K562 (cell line): Measurements from ENCODE around the gene HES6. TPM values are rescaled to one million over a fixed set of nuclear protein-coding genes. Genes with fewer than 3 reads are reported as not detected.
A peak's percentile ranks its signal among the peaks of the same experiment; 100 is the strongest.

Source experiments
- ATAC-seq: fragments of 200-7000 bp; cut with Tn5 transposase; 3 replicates; pipeline ENCODE4 v1.9.1; 2020; ENCODE audit warnings: moderate library complexity
- BruUV-seq: library from RNA; stranded (reverse); fragments of 400-500 nt; replicated peaks from 2 replicates; lab custom pipeline; 2021; lab: Mats Ljungman, UMichigan
- CTCF ChIA-PET: fragments of 300-600 bp; formaldehyde crosslinking; extraction: SDS; loops from one replicate; lab custom pipeline; 2021; ENCODE audit warnings: low intra/inter-chr PET ratio; lab: Yijun Ruan, JAX
- POLR2A ChIA-PET: fragments of 300-600, 350-650 bp; sonication (Branson Sonifier 250); formaldehyde crosslinking; extraction: SDS; loops from one replicate; lab custom pipeline; 2021; ENCODE audit warnings: antibody characterized with exemption, inconsistent platforms; lab: Yijun Ruan, JAX
- DNase-seq, 4 experiments: peaks; one replicate each; pipeline versions ENCODE4 v3.0.0 to v3.0.0-alpha.2; 2011 to 2018; ENCODE audit warnings: low spot score in 3 of 4, mixed read lengths in 3 of 4; ENCODE audit errors: extremely low read depth in 1 of 4
- FAIRE-seq: peaks from 2 replicates; lab custom pipeline; 2011; peaks lifted over from hg19 to GRCh38; lab: Jason Lieb, UNC
- H2AFZ ChIP-seq: 2 replicates; pipeline ENCODE4 v1.6.0; 2011; ENCODE audit warnings: low read depth, low read length, control low read depth, inconsistent platforms
- H3K27ac ChIP-seq: fragments of 200-600 bp; 3 replicates; pipeline ENCODE4 v1.8.0; 2011; ENCODE audit warnings: low read depth, mild to moderate bottlenecking, control low read depth, inconsistent platforms, low read length, moderate library complexity, mixed read lengths; ENCODE audit errors: extremely low read depth
- H3K27me3 ChIP-seq, 2 experiments: fragments of 300-600 bp in 1 of 2; 2 replicates in 1 of 2; 3 replicates in 1 of 2; pipeline versions ENCODE4 v1.6.0 to v1.8.0; 2011; ENCODE audit warnings: inconsistent platforms in 2 of 2, low read length in 2 of 2, mild to moderate bottlenecking in 1 of 2, mixed read lengths in 1 of 2, moderate library complexity in 1 of 2; ENCODE audit not compliant: control insufficient read depth in 2 of 2, insufficient read depth in 2 of 2
- H3K36me3 ChIP-seq: fragments of 300-600 bp; 3 replicates; pipeline ENCODE4 v1.8.0; 2011; ENCODE audit warnings: mild to moderate bottlenecking, low read length, inconsistent platforms; ENCODE audit not compliant: control insufficient read depth, insufficient read depth
- H3K4me1 ChIP-seq, 2 experiments: fragments of 200-600 bp in 1 of 2; replicated peaks in 1 of 2; 2 replicates in 1 of 2; 3 replicates in 1 of 2; pipeline versions ENCODE4 v1.5.1 to v1.8.0; 2011; ENCODE audit warnings: inconsistent platforms in 2 of 2, low read length in 2 of 2, mild to moderate bottlenecking in 1 of 2, mixed read lengths in 1 of 2, moderate library complexity in 1 of 2; ENCODE audit not compliant: control insufficient read depth in 2 of 2, insufficient read depth in 2 of 2
- H3K4me2 ChIP-seq: 2 replicates; pipeline ENCODE4 v1.6.1; 2011; ENCODE audit warnings: low read length, control low read depth, inconsistent platforms, mixed read lengths; ENCODE audit not compliant: insufficient read depth
- H3K4me3 ChIP-seq: fragments of 200-600 bp; sonication (generic), shearing (Covaris generic); 2 replicates; pipeline ENCODE4 v1.5.1; 2016; ENCODE audit warnings: control low read depth, inconsistent platforms
- H3K79me2 ChIP-seq: fragments of 200-600 bp; 3 replicates; pipeline ENCODE4 v1.8.0; 2011; ENCODE audit warnings: low read length, inconsistent platforms; ENCODE audit not compliant: control insufficient read depth, insufficient read depth
- H3K9ac ChIP-seq, 2 experiments: 2 replicates each; pipeline versions ENCODE4 v1.6.0 to v1.6.1; 2011; ENCODE audit warnings: low read depth in 2 of 2, low read length in 2 of 2, control low read depth in 1 of 2, inconsistent platforms in 1 of 2, mild to moderate bottlenecking in 1 of 2, mixed read lengths in 1 of 2; ENCODE audit not compliant: insufficient read depth in 1 of 2
- H3K9me1 ChIP-seq: one replicate; pipeline ENCODE4 v1.6.0; 2011; ENCODE audit warnings: inconsistent platforms, mild to moderate bottlenecking, low read length, moderate library complexity; ENCODE audit not compliant: control insufficient read depth, insufficient read depth
- H3K9me3 ChIP-seq: replicated peaks from 2 replicates; pipeline ENCODE4 v1.5.1; 2011; ENCODE audit warnings: low read depth, low read length, inconsistent platforms; ENCODE audit not compliant: control insufficient read depth, insufficient read depth
- H4K20me1 ChIP-seq: replicated peaks from 2 replicates; pipeline ENCODE4 v1.6.1; 2011; ENCODE audit warnings: low read length, inconsistent platforms, mixed read lengths; ENCODE audit not compliant: control insufficient read depth, insufficient read depth
- CLOCK ChIP-seq: fragments of 250-450 bp; sonication (Bioruptor Pico); IDR thresholded peaks from 2 replicates; pipeline ENCODE4 v1.4.0; 2020; ENCODE audit warnings: mild to moderate bottlenecking, moderate library complexity, borderline replicate concordance
- CXXC5 ChIP-seq: fragments of 250-450 bp; sonication (Bioruptor Pico); IDR thresholded peaks from 2 replicates; pipeline ENCODE4 v1.8.0; 2022; ENCODE audit warnings: inconsistent platforms, mild to moderate bottlenecking, moderate library complexity
- DIDO1 ChIP-seq: fragments of 450-650 bp; IDR thresholded peaks from 2 replicates; pipeline ENCODE4 v1.6.1; 2016; ENCODE audit warnings: low read depth, missing biosample characterization, missing genetic modification characterization
- ESRRA ChIP-seq: fragments of 450-650 bp; IDR thresholded peaks from 2 replicates; pipeline ENCODE4 v1.6.1; 2014; ENCODE audit warnings: low read depth, mild to moderate bottlenecking, moderate library complexity, borderline replicate concordance
- FOS ChIP-seq: IDR thresholded peaks from 3 replicates; pipeline ENCODE4 v1.6.1; 2011; ENCODE audit not compliant: insufficient read length; ENCODE audit errors: extremely low read depth
- FOXP1 ChIP-seq: sonication (generic); formaldehyde crosslinking; IDR thresholded peaks from 2 replicates; pipeline ENCODE4 v1.8.0; 2022; ENCODE audit warnings: mild to moderate bottlenecking, missing genetic modification reagents
- HSF4 ChIP-seq: fragments of 250-450 bp; sonication (Bioruptor Pico); IDR thresholded peaks from 2 replicates; pipeline ENCODE4 v2.1.2; 2022; ENCODE audit warnings: mild to moderate bottlenecking, moderate library complexity, borderline replicate concordance
- KDM2B ChIP-seq: fragments of 250-450 bp; sonication (Bioruptor Pico); IDR thresholded peaks from 2 replicates; pipeline ENCODE4 v1.8.0; 2021; ENCODE audit warnings: mild to moderate bottlenecking, moderate library complexity
- MAX ChIP-seq: sonication (generic); formaldehyde crosslinking; IDR thresholded peaks from 2 replicates; pipeline ENCODE4 v1.9.0; 2022; ENCODE audit warnings: mild to moderate bottlenecking, missing genetic modification reagents
- PTBP1 ChIP-seq: fragments of 200-400 bp; formaldehyde crosslinking; IDR thresholded peaks from 2 replicates; pipeline ENCODE4 v1.6.1; 2017; ENCODE audit warnings: low read depth, low read length
- TEAD2 ChIP-seq: fragments of 450-650 bp; IDR thresholded peaks from 2 replicates; pipeline ENCODE4 v1.6.1; 2016; ENCODE audit warnings: missing genetic modification characterization, control low read depth, missing compliant biosample characterization
- TFE3 ChIP-seq: fragments of 450-650 bp; formaldehyde crosslinking; IDR thresholded peaks from 2 replicates; pipeline ENCODE4 v1.4.0; 2020; ENCODE audit warnings: mild to moderate bottlenecking, mixed read lengths
- YY1 ChIP-seq, 3 experiments: IDR thresholded peaks; 2 replicates each; pipeline ENCODE4 v1.6.1; 2011; ENCODE audit warnings: low read length in 2 of 3, mild to moderate bottlenecking in 2 of 3, moderate library complexity in 2 of 3, borderline replicate concordance in 1 of 3, control low read depth in 1 of 3, low read depth in 1 of 3; ENCODE audit not compliant: insufficient read depth in 3 of 3, insufficient replicate concordance in 2 of 3, control insufficient read depth in 1 of 3, insufficient read length in 1 of 3; ENCODE audit errors: extremely low read depth in 1 of 3
- ZBTB7A ChIP-seq: IDR thresholded peaks from 2 replicates; pipeline ENCODE4 v1.6.1; 2011; ENCODE audit warnings: low read depth, mild to moderate bottlenecking, low read length, moderate library complexity, borderline replicate concordance; ENCODE audit not compliant: control insufficient read depth
- ZNF232 ChIP-seq: sonication (generic); formaldehyde crosslinking; IDR thresholded peaks from 2 replicates; pipeline ENCODE4 v1.8.0; 2022; ENCODE audit warnings: mild to moderate bottlenecking, missing genetic modification reagents
- ZNF668 ChIP-seq: fragments of 250-450 bp; sonication (Bioruptor Pico); IDR thresholded peaks from 2 replicates; pipeline ENCODE4 v1.8.0; 2022; ENCODE audit warnings: mild to moderate bottlenecking, inconsistent platforms
- ZNF707 ChIP-seq: fragments of 250-450 bp; sonication (Bioruptor Pico); conservative IDR thresholded peaks from 2 replicates; pipeline ENCODE4 v1.8.0; 2022; ENCODE audit warnings: inconsistent platforms, mild to moderate bottlenecking, moderate library complexity
- WGBS: fragments of 100-300 bp; shearing (Covaris generic); methylation state at CpG from one replicate; pipeline ENCODE4 v1.1.6; 2016; ENCODE audit warnings: low coverage, mixed read lengths; ENCODE audit not compliant: insufficient coverage; ENCODE audit errors: missing lambda C conversion rate; 5-methylcytosine and 5-hydroxymethylcytosine counted together
- in situ Hi-C: fragments of 300-500 bp; cut with MboI; formaldehyde crosslinking; loops from 4 replicates; pipeline ENCODE4 v1.15.0; 2018; ENCODE audit warnings: inconsistent platforms, mixed read lengths
- intact Hi-C: fragments of 100-400 bp; cut with micrococcal nuclease; formaldehyde crosslinking; loops from 2 replicates; pipeline ENCODE4 v1.14.2; 2022
- polyA plus RNA-seq, 8 experiments: library from polyadenylated mRNA; depleted of rRNA in 4 of 8; stranded (reverse) in 5 of 8; unstranded in 3 of 8; fragments of >200 nt; fragmentation: Nextera tagmentation in 2 of 8; fragmentation: Illumina TruSeq in 1 of 8; extraction: Ambion mirVana in 2 of 8; extraction: Trizol in 1 of 8; gene quantifications; 2 replicates each; pipeline versions ENCODE4 v1.2.1 to v1.2.3, GENCODE V29; 2011 to 2014; ENCODE audit warnings: inconsistent platforms in 1 of 8, missing spikeins in 1 of 8
- total RNA-seq, 7 experiments: library from RNA; depleted of rRNA in 6 of 7; stranded (reverse); fragments of >200 nt in 6 of 7; fragmentation: Illumina TruSeq in 2 of 7; extraction: Trizol in 2 of 7; gene quantifications; 2 replicates each; pipeline versions ENCODE4 v1.2.1 to v1.2.3, GENCODE V29; 2011 to 2021; ENCODE audit warnings: low replicate concordance in 1 of 7

The HES6 gene
- total and polyA plus RNA-seq, 9 of the 15 experiments (the other 6 are each of a cell fraction or from before 2014, with no cell fraction given) = 6.2 to 133 (median 29.2) TPM

GRCh38 chr2:238237431-238238135, 2.3 kb downstream of the HES6 start:
- POLR2A ChIA-PET = interaction anchor here (0.6 to 2.0 kb wide), 7 partner anchors 15 to 1149 kb away, joined by 3 to 6 read pairs (median 3); no protein-coding TSS in a partner anchor
- Histone ChIP-seq H3K4me2 (peak overlapping the region; percentile 76), H3K4me1 (peaks cover 26 to 57% of the 10 kb centered on the region in 2 experiments), H3K9me1 (no peaks in the 10 kb centered on the region), H3K79me2 (peaks cover 23% of the 10 kb centered on the region), H3K9ac (peak overlapping the region; percentile 66 to 86; a peak in 3 of 4 replicates), H3K36me3 (peaks cover 5% of the 10 kb centered on the region; the same call in 2 of the 3 replicates), H3K27me3 (no peaks in the 10 kb centered on the region), H4K20me1 (no peaks in the 10 kb centered on the region), H3K9me3 (no peaks in the 10 kb centered on the region), H3K27ac (peak overlapping the region; percentile 15; the same call in 1 of the 3 replicates), H2AFZ (0 out of 2 replicates have a peak overlapping the region, but pooled peaks have one; percentile 24), H3K4me3 (no peak overlapping the region; the same call in 1 of the 2 replicates)
- ATAC-seq (no peak), FAIRE-seq (peak; percentile 84), DNase-seq (peak in 1 of 4 experiments; percentile 37)
- no TSS peak for BruUV-seq
- WGBS = 15% methylated on average over 10 of the region's 11 CpGs
- in situ Hi-C loops (no loop called here), intact Hi-C loops (loop anchor here (5.0 kb wide), 1 partner anchor 70 kb away; no protein-coding TSS in a partner anchor)
- CTCF ChIA-PET = no interaction called here
- TF ChIP-seq TEAD2 (tag) (no peak), ZNF707 (CRISPR knock-in tag) (no peak), ZNF668 (no peak), CXXC5 (CRISPR knock-in tag) (no peak), DIDO1 (tag) (no peak), YY1 (IDR thresholded peaks at IDR 0.05; ENCODE audit: borderline replicate concordance in 1 of 3, control insufficient read depth in 1 of 3, extremely low read depth in 1 of 3, insufficient read depth in 3 of 3, insufficient read length in 1 of 3, insufficient replicate concordance in 2 of 3, low read depth in 1 of 3, low read length in 2 of 3) (no peak), KDM2B (no peak), CLOCK (CRISPR knock-in tag) (no peak), ESRRA (no peak), TFE3 (no peak), HSF4 (CRISPR knock-in tag) (no peak), PTBP1 (no peak), ZBTB7A (peak; percentile 65), FOXP1 (no peak), FOS (no peak), ZNF232 (CRISPR knock-in tag) (no peak), MAX (peak; percentile 75)
